ENCODE data around the gene ASCC3. TPM values are rescaled to one million over a fixed set of nuclear protein-coding genes. Genes with fewer than 3 reads are reported as not detected.

Gene ASCC3
- total RNA-seq, 1 experiment from 2014 or later, result 32.2 TPM

DNA sequence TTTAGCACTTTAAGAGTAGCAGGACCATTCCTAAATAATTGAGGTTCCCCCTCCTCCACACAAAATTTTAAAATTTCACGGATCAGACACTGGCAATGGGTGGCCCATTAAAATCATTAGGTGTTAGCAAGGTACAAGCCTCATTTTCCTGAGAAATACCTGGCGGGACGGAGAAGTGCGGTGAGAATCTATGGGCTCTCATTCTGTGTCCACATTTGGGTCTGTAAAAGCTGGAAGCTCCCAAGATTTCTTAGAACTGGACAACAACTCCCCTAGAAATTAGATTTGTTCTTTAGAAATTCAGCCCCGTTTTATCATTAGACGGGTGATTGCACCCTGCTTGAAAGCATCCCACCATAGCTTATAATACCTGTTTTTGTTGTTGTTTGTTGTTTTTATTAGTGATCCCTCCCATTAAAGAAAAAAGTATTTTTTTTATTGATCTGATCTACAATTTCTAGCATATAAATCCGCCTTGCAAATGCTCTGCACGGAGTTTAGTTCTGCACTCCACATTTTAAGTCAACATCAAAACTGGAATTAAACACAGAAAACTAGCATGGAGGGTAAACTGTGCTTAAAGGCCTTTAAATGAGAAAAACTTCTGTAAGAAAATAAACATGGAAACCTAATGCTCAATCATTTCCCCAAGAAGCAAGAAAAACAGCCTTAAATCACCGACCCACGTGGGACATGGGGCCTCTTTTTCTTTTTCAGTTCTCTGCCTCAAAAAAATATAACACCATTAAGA is 422.1 kb downstream of the ASCC3 start:
- intact Hi-C loops (cut with micrococcal nuclease; ENCODE audit: unreplicated experiment), result no loop called here
- CTCF ChIA-PET, result no interaction called here
- Histone ChIP-seq H3K4me1 (ENCODE audit: insufficient read depth, low read length, poor library complexity, severe bottlenecking) (peaks cover under 1% of the 10 kb centered on the region), H3K27me3 (replicated peaks; ENCODE audit: insufficient read depth, low read depth, low read length, poor library complexity) (peaks cover 18% of the 10 kb centered on the region), H3K9me3 (ENCODE audit: low read depth, low read length, poor library complexity, severe bottlenecking) (no peaks in the 10 kb centered on the region), H3K36me3 (ENCODE audit: insufficient read depth, low read length, poor library complexity, severe bottlenecking) (no peaks in the 10 kb centered on the region), H3K4me3 (ENCODE audit: low read depth, low read length, poor library complexity, severe bottlenecking) (no peak overlapping the region), H3K27ac (ENCODE audit: low read depth, low read length, poor library complexity, severe bottlenecking) (no peak overlapping the region)
- TF ChIP-seq EZH2 (IDR thresholded peaks at IDR 0.05; ENCODE audit: borderline replicate concordance, low read depth, low read length, poor library complexity, severe bottlenecking), result no peak
- no peak for TF ChIP-seq CTCF (conservative IDR thresholded peaks at IDR 0.05; ENCODE audit: low read depth, low read length)
- DNase-seq (ENCODE audit: low spot score), result no peak
- POLR2A ChIA-PET (ENCODE audit: low non-redundant PET), result no interaction called here
- no TSS peak for BruUV-seq (replicated peaks)
